ENCODE results near the gene FAM78B.

Gene FAM78B

GRCh38 chr1:166080277-166080966 lies 86.4 kb downstream of the FAM78B start:
- no peak for DNase-seq (ENCODE audit: low read depth, low spot score)
- no peak overlapping the region for H3K27ac ChIP-seq

- no peak overlapping the region for H3K27ac ChIP-seq
- no peak for DNase-seq (ENCODE audit: low read depth, low spot score)
Observed at GRCh38 chr1:166079276-166079675, 87.5 kb downstream of the FAM78B start.

DNA sequence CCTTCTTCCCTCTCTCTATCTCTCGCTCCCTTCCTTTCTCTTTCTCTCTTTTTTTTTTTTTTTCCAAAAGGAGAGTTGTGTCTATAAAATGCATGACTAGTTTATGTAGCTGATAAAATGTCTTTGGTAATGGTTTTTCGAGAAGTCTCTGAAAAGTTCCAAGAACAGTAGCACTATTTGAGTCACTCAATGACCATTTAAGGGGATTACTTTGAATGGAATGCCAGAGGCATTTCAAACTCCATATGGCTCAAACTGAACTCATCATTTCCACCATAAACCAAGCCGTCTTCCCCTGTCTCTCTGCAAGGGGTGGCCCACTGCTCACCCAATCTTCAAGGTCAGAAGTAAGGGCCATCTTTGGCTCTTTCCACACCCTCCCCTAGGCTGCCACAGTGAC lies 93.3 kb downstream of the FAM78B start:
- no peak for DNase-seq (ENCODE audit: low read depth, low spot score)
- no peak overlapping the region for H3K27ac ChIP-seq

DNA sequence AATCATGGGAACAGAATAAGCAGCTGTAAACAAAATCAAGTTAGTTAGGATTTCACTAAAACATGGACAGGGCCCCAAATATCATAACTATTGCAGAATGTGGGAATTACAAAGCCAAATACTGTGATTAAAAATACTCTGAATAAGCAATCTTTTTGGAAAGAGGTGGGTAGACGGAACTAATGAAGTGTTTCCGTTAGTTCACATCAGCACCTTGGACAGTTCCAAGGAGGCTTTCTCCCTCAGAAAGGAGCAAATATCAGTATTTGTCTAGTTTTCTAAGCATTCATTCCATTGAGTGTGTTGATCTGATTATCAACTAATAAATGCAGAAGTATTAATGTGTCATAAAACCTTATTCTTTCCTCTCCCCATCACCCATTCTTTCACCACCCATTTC lies 97.4 kb downstream of the FAM78B start:
- DNase-seq (ENCODE audit: low read depth, low spot score) = no peak
- no peak overlapping the region for H3K27ac ChIP-seq

GRCh38 chr1:166066107-166066506 lies 100.7 kb downstream of the FAM78B start:
- no peak overlapping the region for H3K27ac ChIP-seq
- no peak for DNase-seq (ENCODE audit: low read depth, low spot score)

DNA sequence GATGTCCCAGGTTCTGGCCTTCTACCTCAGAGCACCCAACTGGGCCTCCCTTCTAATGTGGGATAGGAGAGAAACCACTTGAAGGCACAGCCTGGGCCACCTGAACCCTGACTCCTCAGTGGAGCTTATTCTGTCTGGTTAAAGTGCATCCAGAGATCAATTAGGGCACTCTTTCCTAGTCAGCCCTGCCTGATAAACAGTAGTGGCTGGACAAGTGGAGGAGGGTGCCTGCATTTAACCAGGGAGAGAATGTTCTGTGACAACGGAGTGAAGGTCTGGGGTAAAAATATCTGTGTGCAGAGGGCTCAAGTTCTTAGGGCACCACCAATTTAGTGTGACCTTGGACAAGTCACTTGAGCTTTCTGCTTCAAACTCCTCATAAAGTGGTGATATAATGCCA lies 101.8 kb downstream of the FAM78B start:
- no peak overlapping the region for H3K27ac ChIP-seq
- no peak for DNase-seq (ENCODE audit: low read depth, low spot score)

DNA sequence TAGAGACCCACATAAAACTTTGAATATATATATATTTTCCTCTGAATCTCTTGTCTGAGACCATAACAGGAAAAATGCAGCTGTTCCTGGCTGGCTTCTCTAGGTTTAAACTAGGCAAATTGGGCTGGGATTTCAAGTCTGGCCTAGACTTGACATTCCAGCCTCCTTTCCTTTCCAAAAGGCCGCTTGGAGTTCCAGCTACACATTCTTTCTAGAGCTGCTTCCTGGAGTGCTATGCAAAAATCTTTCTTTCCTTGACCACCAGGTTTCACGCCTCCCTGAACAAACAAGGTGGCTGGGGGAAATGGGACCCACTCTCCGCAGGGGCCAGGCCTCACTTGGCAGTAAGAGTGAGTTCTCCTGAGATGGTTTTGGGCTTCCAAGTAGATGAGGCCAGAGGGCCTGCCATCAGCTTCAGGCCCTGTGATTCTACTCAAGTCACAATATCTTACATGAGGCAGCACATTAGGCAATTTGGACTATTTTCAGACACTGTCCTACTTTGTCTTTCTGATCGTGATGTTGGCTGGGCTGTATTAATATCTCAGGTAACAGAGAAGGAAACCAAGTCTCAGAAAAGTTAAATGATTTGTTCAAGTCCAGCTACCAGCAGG lies 102.4 kb downstream of the FAM78B start:
- no peak for DNase-seq (ENCODE audit: low read depth, low spot score)
- no peak overlapping the region for H3K27ac ChIP-seq

DNA sequence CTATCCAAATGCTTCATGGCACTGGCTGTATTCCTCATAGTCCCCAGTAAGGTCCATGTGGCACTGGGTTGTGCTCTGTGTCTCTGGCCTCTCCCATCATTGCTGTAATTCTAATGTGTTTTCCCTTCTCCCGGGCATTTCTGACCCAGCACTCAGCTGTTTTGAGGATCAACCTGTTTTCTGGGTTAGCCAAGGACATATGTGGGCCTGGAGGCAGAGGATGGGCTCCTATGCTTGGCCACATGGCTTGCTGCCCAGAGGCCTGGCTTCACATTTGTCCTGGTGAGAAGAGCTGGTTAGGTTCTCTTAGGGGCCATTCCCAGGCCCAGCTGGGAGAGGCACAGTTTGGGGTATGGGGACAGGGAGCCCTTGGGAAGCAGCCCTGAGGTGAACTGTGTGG lies 103.1 kb downstream of the FAM78B start:
- no peak overlapping the region for H3K27ac ChIP-seq
- no peak for DNase-seq (ENCODE audit: low read depth, low spot score)

DNA sequence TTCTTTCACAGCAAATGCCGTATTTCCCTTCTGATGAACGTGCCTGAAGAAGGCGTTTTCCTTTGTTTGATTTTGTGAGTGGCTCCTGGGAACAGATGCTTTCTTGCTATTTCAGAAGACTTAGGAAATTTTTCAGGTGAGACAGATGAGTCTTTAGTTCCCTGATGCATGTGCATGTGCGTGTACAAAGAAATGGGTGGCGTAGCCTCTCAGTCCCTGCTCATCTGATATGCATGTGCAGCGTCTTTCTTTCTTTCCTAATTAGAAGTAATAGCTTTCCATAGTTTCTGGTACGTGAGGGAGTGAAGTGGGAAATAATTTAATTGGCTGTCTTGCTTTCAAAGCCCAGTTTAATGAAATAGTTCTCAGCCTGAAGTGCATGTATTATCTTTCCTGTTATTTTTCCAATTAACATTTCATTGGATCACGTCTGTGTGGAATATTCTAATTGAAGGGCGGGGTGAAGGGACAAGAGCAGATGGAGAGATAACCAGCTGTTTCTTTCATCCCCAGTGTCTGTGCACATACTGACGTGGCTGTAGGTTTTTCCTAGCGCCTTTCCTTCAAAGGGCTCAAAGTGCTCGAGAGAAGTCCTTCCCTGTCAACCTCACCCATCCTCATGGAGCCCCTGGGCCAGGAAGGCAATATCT lies 104.3 kb downstream of the FAM78B start:
- DNase-seq (ENCODE audit: low read depth, low spot score) = no peak
- no peak overlapping the region for H3K27ac ChIP-seq

DNA sequence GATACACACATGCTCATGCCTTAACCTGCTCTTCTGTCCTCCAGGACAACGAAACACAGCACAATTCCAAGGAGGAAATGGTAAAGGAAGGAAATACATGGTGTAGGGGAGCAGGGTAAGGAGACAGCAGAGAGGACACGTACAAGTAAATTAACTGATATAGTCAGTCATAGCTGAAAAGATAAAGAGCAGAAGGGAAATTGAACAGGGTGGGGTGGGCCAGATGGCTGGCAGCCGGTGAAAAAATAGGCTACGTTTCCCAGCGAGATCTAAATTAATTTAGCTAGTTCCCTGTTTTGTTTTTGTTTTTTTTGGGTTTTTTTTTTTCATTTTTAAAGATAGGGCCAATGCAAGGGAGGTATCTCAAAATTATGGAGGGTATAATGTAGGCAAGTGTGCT lies 109.2 kb downstream of the FAM78B start:
- no peak overlapping the region for H3K27ac ChIP-seq
- DNase-seq (ENCODE audit: low read depth, low spot score) = no peak

- no peak for DNase-seq (ENCODE audit: low read depth, low spot score)
- H3K27ac ChIP-seq = no peak overlapping the region
Observed at GRCh38 chr1:166053395-166053794, 113.4 kb downstream of the FAM78B start.

DNA sequence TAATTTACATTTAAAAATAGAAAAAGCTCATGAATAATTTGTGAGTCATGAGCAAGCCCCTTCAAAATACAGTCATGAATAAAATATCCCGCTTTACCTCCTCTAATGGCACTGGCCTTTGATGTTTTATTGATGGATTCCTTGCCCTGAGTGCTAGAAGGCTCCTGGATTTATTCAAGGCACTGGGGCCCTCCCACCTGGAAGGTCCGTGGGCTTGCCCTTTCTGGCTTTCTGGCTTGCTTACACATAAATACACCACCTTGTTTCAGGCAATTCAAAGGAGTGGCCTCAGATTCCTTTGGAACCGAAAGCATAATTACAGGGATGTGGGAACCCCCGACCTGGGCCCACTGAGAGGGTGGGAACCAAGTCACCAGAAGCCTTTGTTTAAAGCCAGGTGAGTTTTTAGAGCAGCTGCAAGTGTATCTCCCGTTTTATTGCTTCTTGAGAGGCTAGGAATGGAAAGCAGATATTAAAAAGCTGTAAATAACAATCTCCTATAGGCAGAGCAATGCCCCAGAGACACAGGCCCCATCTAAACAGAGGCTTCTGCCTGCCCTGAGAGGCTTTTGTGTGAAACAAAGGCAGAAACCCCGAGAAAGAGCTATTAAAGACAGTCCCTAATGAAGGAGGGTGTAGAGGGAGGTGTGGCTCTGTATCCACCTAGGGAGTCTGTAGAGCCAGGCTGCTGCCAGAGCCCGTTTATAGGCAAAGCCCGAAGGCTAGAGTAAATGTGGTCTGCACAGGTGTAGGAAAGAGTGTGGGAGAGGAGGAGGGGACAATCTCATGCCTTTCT lies 126.4 kb downstream of the FAM78B start:
- no peak overlapping the region for H3K27ac ChIP-seq
- no peak for DNase-seq (ENCODE audit: low read depth, low spot score)

DNA sequence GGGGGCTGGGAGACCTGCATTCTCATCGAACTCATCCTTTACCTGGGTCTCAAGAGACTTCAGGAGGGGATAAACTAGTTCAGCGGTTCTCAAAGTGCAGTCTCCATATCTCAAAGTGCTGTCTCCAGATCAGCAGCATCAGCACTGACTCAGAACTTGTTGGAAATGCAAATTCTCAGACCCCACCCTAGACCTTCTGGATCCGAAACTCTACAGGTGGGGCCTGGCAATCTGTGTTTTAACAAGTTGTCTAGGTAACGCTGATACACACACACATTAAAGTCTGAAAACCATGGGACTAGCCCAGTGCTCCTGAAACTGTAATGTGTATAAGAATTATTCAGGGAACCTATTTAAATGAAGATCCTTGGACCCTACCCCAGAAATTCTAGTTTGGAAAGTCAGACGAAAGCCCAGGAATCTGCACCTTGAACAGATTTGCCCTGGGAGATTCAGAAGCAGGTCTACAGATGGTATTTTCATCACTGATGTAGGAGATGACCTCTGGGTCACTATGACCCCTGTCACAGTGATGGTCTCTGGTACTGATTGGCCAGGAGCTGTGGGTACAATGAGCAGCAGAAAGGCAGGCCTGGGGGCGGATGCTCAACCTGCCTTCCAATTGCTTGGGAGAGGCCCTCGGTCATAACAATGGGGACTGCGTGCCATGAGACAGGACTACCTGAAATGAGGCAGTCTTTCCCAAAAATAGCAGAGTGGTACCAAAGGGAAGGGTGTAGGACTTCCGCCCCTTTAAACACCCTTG lies 127.2 kb downstream of the FAM78B start:
- no peak for DNase-seq (ENCODE audit: low read depth, low spot score)
- no peak overlapping the region for H3K27ac ChIP-seq

DNA sequence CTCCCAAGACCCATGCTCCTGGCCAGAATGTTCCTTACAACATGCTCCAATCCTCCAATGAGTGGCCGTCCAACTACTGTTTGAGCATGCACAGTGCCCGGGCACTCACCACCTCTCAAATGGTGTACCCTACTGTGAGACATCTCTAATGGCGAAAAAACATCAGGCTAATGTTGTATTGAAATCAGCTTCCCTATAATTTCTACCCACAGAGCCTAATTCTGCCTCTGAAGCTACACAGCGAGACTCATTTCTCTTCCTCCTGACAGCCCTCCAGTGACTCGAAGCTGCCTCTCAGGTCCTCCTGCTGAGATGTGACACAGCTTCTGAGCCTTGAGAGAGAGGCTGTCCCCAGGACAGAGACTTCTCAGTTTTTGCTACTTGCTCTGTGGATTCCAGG lies 130.7 kb downstream of the FAM78B start:
- no peak for DNase-seq (ENCODE audit: low read depth, low spot score)
- H3K27ac ChIP-seq = no peak overlapping the region

- H3K27ac ChIP-seq = no peak overlapping the region
- no peak for DNase-seq (ENCODE audit: low read depth, low spot score)
Observed at GRCh38 chr1:166032572-166033371, 134.0 kb downstream of the FAM78B start.

DNA sequence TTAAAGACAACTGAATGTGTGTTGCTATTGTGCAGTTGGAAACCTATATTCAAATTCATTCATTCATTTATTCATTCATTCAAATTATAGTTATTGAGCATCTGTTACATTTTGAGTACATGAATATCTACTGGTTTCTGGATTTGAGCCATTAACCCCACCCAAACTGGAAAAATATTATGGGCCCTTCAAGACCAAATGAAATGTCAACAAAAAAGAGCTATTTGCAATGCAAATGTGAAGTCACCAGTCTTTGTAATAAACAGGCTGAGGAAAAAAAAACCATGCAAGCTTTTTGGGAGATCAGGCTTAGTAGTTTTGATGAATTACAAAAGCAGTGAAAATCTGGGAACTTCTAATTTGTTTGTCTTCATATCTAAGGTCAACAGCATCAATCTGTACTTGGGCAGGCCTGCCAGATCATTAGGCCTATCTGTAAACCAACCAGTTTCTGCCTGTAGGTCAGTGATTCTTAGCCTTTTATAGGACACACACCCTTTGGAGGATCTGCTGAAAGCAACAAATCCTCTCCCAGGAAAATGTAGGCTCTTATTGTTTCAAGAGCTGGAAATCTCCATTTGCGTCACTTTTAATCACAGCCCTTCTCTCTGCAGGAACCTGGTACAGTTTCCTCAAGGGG lies 134.7 kb downstream of the FAM78B start:
- H3K27ac ChIP-seq = no peak overlapping the region
- no peak for DNase-seq (ENCODE audit: low read depth, low spot score)

GRCh38 chr1:166029196-166029945 lies 137.4 kb downstream of the FAM78B start:
- H3K27ac ChIP-seq = no peak overlapping the region

DNA sequence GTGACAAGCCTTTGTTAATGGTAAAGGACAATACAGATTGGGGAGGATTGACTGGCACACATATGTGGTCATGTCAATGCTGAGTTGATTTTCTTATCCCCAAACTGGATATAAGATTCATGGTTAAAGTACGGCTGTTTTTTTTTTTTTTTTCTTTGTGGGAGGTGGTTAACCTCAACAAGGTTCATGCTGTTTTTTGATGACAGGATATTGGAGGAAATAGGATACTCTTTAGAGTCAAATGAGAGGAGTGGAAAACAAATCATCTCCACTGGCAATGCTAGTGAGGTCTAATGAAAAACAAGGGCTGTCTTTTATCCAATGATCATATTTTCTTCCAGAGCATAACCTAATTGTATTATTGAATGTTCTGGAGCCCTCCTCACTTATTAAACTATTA lies 140.2 kb downstream of the FAM78B start:
- H3K27ac ChIP-seq = no peak overlapping the region
- DNase-seq (ENCODE audit: low read depth, low spot score) = no peak

More at GRCh38 chr1:166029196-166029945, 137.4 kb downstream of the FAM78B start:
- no peak for DNase-seq (ENCODE audit: low read depth, low spot score)
